GM18507 (cell line): ENCODE data around the gene AKR1C3.
"Not testable (repeated sequence)": the region's sequence is repeated elsewhere in the genome, so short reads cannot be mapped to it uniquely, and the experiment has no call there.

ENCODE experiments used
- DNase-seq: peaks from one replicate; pipeline ENCODE4 v3.0.0; 2011; ENCODE audit warnings: low read depth; ENCODE audit not compliant: insufficient read length; ENCODE audit errors: extremely low spot score
- FAIRE-seq: peaks from 2 replicates; lab custom pipeline; 2011; peaks lifted over from hg19 to GRCh38; lab: Jason Lieb, UNC

Gene AKR1C3

GRCh38 chr10:5123886-5124285, 29.7 kb downstream of the AKR1C3 start:
- DNase-seq (no peak), FAIRE-seq (no peak)

- no peak for FAIRE-seq
- DNase-seq = no peak
Measured at GRCh38 chr10:5125315-5126044, 31.3 kb downstream of the AKR1C3 start.

- FAIRE-seq (no peak), DNase-seq (no peak)
Measured at GRCh38 chr10:5135581-5135980, 41.4 kb downstream of the AKR1C3 start.

- FAIRE-seq (no peak), DNase-seq (no peak)
Measured at GRCh38 chr10:5136468-5137087, 42.4 kb downstream of the AKR1C3 start.

- FAIRE-seq, DNase-seq: not testable (repeated sequence)
Measured at GRCh38 chr10:5137699-5138098, 43.5 kb downstream of the AKR1C3 start.

- DNase-seq = no peak
- no peak for FAIRE-seq
Measured at GRCh38 chr10:5142199-5142598, 48.0 kb downstream of the AKR1C3 start.

GRCh38 chr10:5143137-5143536, 48.9 kb downstream of the AKR1C3 start:
- DNase-seq = no peak
- FAIRE-seq = no peak

GRCh38 chr10:5146920-5147254, 52.7 kb downstream of the AKR1C3 start:
- DNase-seq (no peak), FAIRE-seq (no peak)

GRCh38 chr10:5147255-5147980, 53.2 kb downstream of the AKR1C3 start:
- no peak for DNase-seq
- FAIRE-seq = no peak

GRCh38 chr10:5147981-5148677, 53.9 kb downstream of the AKR1C3 start:
- DNase-seq (no peak), FAIRE-seq (no peak)

- FAIRE-seq = no peak
- DNase-seq = no peak
Measured at GRCh38 chr10:5148678-5149032, 54.4 kb downstream of the AKR1C3 start.

- no peak for DNase-seq
- no peak for FAIRE-seq
Measured at GRCh38 chr10:5151076-5151475, 56.9 kb downstream of the AKR1C3 start.

- no peak for FAIRE-seq
Measured at GRCh38 chr10:5155951-5156350, 61.7 kb downstream of the AKR1C3 start.

More at GRCh38 chr10:5155951-5156350, 61.7 kb downstream of the AKR1C3 start:
- no peak for DNase-seq
